GM21717 (cell line): Measurements from ENCODE around the gene IFNGR2.
"Not testable (repeated sequence)": the region's sequence is repeated elsewhere in the genome, so short reads cannot be mapped to it uniquely, and the experiment has no call there.

Source experiments
- ATAC-seq: cut with Tn5 transposase; IDR thresholded peaks from one replicate; pipeline ENCODE4 v1.9.1; 2021; ENCODE audit warnings: mild to moderate bottlenecking, moderate library complexity; ENCODE audit not compliant: unreplicated experiment

Gene IFNGR2, protein sequence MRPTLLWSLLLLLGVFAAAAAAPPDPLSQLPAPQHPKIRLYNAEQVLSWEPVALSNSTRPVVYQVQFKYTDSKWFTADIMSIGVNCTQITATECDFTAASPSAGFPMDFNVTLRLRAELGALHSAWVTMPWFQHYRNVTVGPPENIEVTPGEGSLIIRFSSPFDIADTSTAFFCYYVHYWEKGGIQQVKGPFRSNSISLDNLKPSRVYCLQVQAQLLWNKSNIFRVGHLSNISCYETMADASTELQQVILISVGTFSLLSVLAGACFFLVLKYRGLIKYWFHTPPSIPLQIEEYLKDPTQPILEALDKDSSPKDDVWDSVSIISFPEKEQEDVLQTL

DNA sequence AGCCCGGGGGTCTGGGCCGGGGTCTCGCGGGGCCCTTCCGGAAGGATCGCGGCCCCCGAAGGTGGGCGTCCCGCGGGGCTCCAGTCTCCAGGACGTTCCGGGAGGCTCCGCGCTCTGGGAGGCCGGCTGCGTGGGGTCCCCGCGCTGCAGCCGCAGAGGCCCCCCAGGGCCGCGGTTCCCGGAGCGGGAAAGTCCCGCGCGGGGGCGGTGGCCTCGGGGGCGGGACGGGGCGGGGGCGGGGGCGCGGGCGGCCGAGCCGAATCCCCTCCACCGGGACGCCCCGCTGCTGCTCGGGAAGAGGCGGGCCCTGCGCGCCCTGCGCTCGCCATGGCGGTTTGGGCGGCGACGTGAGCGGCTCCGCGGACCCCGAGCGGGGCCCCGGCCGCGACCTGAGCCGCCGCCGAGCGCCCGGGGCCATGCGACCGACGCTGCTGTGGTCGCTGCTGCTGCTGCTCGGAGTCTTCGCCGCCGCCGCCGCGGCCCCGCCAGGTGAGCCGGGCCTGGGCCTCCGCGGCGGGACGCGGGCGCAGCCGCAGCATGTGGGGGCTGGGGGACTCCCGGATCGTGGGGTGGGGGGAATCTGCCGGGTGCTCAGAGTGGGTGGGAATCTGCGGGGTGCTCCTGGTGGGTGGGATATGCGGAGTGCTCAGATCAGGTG lies at the start of gene IFNGR2:
TSS of gene IFNGR2 (plus strand) at position 286 of the 658 bp plus-strand sequence. CDS start at position 417, 131 bp downstream.
- no peak for ATAC-seq

DNA sequence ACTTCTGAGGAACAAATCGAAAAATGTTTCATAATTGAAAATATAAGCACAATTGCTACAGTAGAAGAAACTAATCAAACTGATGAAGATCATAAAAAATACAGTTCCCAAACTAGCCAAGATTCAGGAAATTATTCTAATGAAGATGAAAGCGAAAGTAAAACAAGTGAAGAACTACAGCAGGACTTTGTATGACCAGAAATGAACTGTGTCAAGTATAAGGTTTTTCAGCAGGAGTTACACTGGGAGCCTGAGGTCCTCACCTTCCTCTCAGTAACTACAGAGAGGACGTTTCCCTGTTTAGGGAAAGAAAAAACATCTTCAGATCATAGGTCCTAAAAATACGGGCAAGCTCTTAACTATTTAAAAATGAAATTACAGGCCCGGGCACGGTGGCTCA lies 47.9 kb upstream of the IFNGR2 start:
- no peak for ATAC-seq

- no peak for ATAC-seq
Measured at GRCh38 chr21:33355996-33356395, 47.2 kb upstream of the IFNGR2 start.

DNA sequence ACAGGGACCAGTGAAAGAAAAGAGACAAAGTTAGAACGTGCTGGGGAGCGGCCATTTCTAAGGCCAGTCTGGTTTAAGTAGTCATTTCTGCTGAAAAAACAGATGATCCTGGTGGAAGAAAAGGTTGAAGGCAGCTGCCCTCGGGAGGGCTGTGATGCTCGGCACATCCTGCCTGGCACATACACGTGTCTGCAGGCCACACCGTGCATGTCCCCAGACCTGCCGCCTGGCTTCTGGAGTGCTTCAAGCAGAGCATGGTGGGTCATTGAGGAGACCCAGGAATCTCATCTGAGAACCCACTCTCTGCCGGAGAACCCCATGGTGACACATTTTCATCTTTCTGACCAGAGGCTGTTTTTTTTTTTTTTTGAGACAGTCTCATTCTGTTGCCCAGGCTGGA lies 46.0 kb upstream of the IFNGR2 start:
- no peak for ATAC-seq

DNA sequence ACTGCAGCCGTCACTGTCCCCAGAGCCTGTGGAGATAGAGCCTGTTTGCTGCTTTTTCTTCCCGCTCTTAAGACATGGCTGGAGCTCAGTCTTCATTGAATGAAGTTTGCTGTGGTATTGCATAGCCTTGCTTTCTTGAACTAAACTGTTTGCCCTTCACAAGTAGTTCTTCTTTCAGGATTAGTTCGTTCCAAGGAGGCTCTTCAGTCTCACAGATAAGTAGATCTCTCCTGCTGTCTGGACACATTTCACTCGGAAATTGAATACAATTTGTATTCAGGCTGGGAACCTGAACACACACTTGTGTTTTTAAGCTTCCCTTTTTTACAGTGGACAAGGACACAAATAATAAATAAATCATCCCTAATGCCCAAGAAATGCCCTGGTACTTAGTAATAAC lies 43.8 kb upstream of the IFNGR2 start:
- no peak for ATAC-seq

DNA sequence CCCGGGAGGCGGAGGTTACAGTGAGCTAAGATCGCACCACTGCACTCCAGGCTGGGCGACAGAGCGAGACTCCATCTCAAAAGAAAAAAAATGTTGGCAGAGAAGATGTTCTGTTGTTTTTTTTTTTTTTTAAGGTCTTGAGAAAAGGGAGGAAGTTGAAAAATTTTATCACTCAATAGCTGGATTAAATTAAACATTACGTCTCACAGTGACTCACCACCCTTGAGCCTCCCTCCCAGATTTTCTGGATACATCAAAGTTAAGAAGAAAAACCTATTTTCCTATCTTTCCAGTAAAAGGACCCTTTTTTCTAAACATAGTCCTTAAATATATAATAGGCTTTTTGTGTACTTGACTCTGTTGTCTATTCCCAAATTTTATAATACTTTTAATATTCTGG lies 42.9 kb upstream of the IFNGR2 start:
- ATAC-seq: no peak

- no peak for ATAC-seq
Measured at GRCh38 chr21:33360881-33361602, 42.2 kb upstream of the IFNGR2 start.

DNA sequence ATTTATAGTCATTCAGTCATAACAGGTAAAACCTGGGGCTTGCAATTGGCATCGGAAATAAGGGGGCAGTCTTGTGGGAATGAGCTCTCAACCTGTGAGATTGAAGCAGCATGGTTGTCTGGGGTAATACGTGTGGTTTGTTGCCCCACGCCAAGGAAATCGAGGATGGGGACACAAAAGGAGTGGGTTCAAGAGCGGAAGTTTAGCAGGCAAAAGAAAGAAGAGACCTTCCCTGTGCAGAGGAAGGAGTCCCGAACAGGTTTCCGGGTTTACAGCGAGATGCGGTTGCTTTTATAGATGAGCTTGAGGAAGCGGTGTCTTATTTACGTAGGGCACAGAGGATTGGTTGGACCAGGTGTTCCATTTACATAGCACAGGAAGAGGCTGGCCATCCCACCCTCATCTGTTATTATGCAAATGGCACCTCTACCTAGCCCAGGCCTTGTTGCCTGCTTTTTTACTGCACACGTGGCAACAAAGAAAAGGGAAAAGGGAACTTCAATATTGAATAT lies 41.1 kb upstream of the IFNGR2 start:
- ATAC-seq: no peak

- ATAC-seq: not testable (repeated sequence)
Measured at GRCh38 chr21:33363911-33364609, 39.2 kb upstream of the IFNGR2 start.

GRCh38 chr21:33364830-33365229 lies 38.4 kb upstream of the IFNGR2 start:
- no peak for ATAC-seq

- ATAC-seq: no peak
Measured at GRCh38 chr21:33367309-33367973, 35.8 kb upstream of the IFNGR2 start.

GRCh38 chr21:33368124-33368523 lies 35.1 kb upstream of the IFNGR2 start:
- ATAC-seq: no peak

GRCh38 chr21:33368576-33368975 lies 34.6 kb upstream of the IFNGR2 start:
- no peak for ATAC-seq

GRCh38 chr21:33369586-33369985 lies 33.6 kb upstream of the IFNGR2 start:
- ATAC-seq: no peak

DNA sequence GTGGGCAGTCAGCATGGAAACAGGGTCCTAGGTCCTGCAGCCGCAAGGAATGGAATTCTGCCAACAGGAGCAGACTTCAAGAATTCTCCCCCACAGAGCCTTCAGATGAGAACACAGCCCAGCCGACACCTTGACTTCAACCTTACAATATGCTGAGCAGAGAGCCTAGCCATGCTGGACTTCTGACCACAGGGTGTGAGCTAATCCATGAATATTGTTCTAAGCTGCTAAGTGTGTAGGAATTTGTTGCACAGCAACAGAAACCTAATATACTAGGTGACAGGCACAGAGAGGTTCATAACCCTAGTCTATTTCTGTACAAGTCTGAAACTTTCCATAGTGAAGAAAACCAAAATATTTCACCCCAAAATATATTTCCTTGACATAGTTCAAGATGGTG lies 32.9 kb upstream of the IFNGR2 start:
- ATAC-seq: no peak

GRCh38 chr21:33371366-33371765 lies 31.8 kb upstream of the IFNGR2 start:
- no peak for ATAC-seq

- ATAC-seq: no peak
Measured at GRCh38 chr21:33372582-33372981, 30.6 kb upstream of the IFNGR2 start.

- no peak for ATAC-seq
Measured at GRCh38 chr21:33373451-33373850, 29.8 kb upstream of the IFNGR2 start.

- no peak for ATAC-seq
Measured at GRCh38 chr21:33374080-33374449, 29.1 kb upstream of the IFNGR2 start.

GRCh38 chr21:33374450-33375096 lies 28.6 kb upstream of the IFNGR2 start:
- no peak for ATAC-seq
